GM10248 (cell line): ENCODE results near the gene DNASE1L3.

Experiments used
- CTCF ChIA-PET: fragments of 300-600 bp; sonication (Branson Sonifier 250); formaldehyde crosslinking; extraction: SDS; loops from one replicate; lab custom pipeline; 2021; ENCODE audit warnings: antibody characterized with exemption; lab: Yijun Ruan, JAX
- POLR2A ChIA-PET: fragments of 350-650 bp; sonication (Branson Sonifier 250); formaldehyde crosslinking; extraction: SDS; loops from one replicate; lab custom pipeline; 2020; ENCODE audit warnings: antibody characterized with exemption; lab: Yijun Ruan, JAX
- DNase-seq: peaks from one replicate; pipeline ENCODE4 v3.0.0; 2012; ENCODE audit errors: extremely low spot score
- CTCF ChIP-seq: IDR thresholded peaks from 2 replicates; pipeline ENCODE4 v1.5.1; 2012; ENCODE audit warnings: mild to moderate bottlenecking, low read depth; ENCODE audit errors: extremely low read depth, missing control alignments, control extremely low read depth

Gene DNASE1L3

DNA sequence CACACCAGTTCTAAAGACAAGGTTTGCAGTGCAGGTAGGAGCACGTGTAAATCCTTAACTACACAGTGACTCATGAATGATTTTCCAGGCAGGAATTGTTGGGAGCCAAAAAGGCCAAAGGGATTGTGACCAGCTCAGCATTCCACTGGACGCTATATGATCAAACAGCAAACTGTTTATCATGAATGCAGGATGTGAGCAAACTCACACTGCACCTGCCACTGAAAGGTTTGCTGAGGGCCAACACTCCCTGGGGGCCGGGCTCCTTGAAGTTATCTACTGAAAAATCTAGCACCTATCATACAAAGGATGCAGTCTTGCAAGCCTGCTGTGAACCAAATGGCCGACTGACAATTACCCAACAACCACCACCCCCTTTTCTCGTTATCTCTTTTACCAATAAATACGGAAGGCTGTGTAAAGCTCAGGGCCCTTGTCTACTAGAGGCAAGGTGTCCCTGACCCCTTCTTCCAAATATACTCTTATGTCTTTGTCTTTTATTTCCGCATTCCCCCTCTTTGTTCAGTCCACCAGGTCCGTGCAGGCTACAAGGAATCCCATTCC, 11.5 kb upstream of the DNASE1L3 start:
- DNase-seq, result no peak
- TF ChIP-seq CTCF, result no peak
- ChIA-PET CTCF (interaction anchor here (1.2 to 13.1 kb wide), 5 partner anchors 11 to 84 kb away, joined by 3 to 188 read pairs (median 11); partner anchors contain the start of genes ABHD6, HTD2 and RPP14), POLR2A (no interaction called here)

GRCh38 chr3:58218904-58219303, 8.1 kb upstream of the DNASE1L3 start:
- ChIA-PET POLR2A (interaction anchor here (1.1 kb wide), 1 partner anchor 22 kb away, joined by 11 read pairs; no protein-coding TSS in a partner anchor), CTCF (interaction anchor here (1.3 to 13.8 kb wide), 10 partner anchors 10 to 208 kb away, joined by 3 to 195 read pairs (median 22); partner anchors contain the start of genes ABHD6, HTD2 and RPP14)
- DNase-seq, result no peak
- no peak for TF ChIP-seq CTCF

- POLR2A ChIA-PET, result interaction anchor here (0.6 to 1.2 kb wide), 2 partner anchors 17 to 196 kb away, joined by 3 to 4 read pairs; no protein-coding TSS in a partner anchor
- peak; percentile 56 for DNase-seq
Observed at GRCh38 chr3:58217209-58217811, 6.5 kb upstream of the DNASE1L3 start.

GRCh38 chr3:58216496-58217195, 5.9 kb upstream of the DNASE1L3 start:
- ChIA-PET POLR2A (interaction anchor here (0.6 to 1.2 kb wide), 2 partner anchors 17 to 196 kb away, joined by 3 to 4 read pairs; no protein-coding TSS in a partner anchor), CTCF (interaction anchor here (0.7 to 13.8 kb wide), 16 partner anchors 8 to 275 kb away, joined by 3 to 195 read pairs (median 6); partner anchors contain the start of genes ABHD6, FLNB, HTD2 and KCTD6)
- DNase-seq, result no peak
- TF ChIP-seq CTCF, result no peak

More at GRCh38 chr3:58217209-58217811, 6.5 kb upstream of the DNASE1L3 start:
- CTCF ChIA-PET, result interaction anchor here (0.7 to 13.8 kb wide), 21 partner anchors 8 to 274 kb away, joined by 3 to 195 read pairs (median 4); partner anchors contain the start of genes ABHD6, FLNB, HTD2 and KCTD6
- TF ChIP-seq CTCF, result peak; percentile 69

DNA sequence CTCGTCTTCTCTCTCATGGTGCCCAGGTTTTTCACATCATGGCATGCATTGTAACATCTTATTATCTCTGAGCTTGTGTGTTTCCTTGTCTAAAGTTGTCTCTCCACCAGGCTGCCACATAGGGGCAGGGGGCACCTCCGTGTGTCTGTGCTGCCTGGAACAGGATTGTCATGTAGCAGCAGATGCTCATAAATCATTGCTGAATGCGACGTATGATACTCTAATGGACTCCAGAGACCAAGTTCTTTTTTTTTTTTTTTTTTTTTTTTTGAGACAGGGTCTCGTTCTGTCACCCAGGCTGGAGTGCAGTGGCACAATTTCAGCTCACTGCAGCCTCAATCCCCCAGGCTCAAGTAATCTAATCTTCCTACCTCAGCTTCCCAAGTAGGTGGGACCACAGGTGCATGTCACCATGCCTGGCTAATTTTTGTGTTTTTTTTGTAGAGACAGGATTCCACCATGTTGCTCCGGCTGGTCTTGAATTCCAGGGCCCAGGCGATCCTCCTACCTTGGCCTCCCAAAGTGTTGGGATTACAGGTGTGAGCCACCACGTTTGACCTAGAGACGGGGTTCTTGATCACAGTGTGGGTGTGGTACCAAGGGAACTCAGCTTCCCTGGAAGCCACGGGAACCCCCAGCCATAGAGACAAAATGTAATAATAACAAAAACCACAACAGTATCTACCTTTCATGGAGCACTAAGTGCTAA, 4.7 kb upstream of the DNASE1L3 start:
- ChIA-PET POLR2A (interaction anchor here (0.5 to 2.3 kb wide), 6 partner anchors 12 to 19 kb away, joined by 3 to 20 read pairs (median 6); no protein-coding TSS in a partner anchor), CTCF (interaction anchor here (1.0 to 13.8 kb wide), 13 partner anchors 8 to 119 kb away, joined by 3 to 195 read pairs (median 6); partner anchors contain the start of genes ABHD6, HTD2 and RPP14)
- TF ChIP-seq CTCF, result no peak
- DNase-seq, result no peak
